H9 (cell line): ENCODE results near the gene BANP. TPM values are rescaled to one million over a fixed set of nuclear protein-coding genes. Genes with fewer than 3 reads are reported as not detected.

ENCODE experiments used
- DNase-seq: peaks from one replicate; pipeline ENCODE4 v3.0.0-alpha.2; 2017
- H2AFZ ChIP-seq: one replicate; pipeline ENCODE4 v1.6.1; 2013; ENCODE audit warnings: mild to moderate bottlenecking, low read length, control low read depth, moderate library complexity
- H2AK5ac ChIP-seq: 2 replicates; pipeline ENCODE4 v1.6.1; 2013; ENCODE audit warnings: low read length, control low read depth, mixed read lengths; ENCODE audit not compliant: insufficient read length
- H2BK120ac ChIP-seq: one replicate; pipeline ENCODE4 v1.6.1; 2013; ENCODE audit warnings: low read depth, mild to moderate bottlenecking, low read length, control low read depth, inconsistent platforms; ENCODE audit not compliant: poor library complexity, severe bottlenecking
- H2BK12ac ChIP-seq: 2 replicates; pipeline ENCODE4 v1.6.1; 2013; ENCODE audit warnings: low read length, control low read depth, mixed read lengths, low read depth; ENCODE audit not compliant: insufficient read length
- H2BK15ac ChIP-seq: 2 replicates; pipeline ENCODE4 v1.6.1; 2013; ENCODE audit warnings: low read depth, low read length, control low read depth
- H2BK20ac ChIP-seq: one replicate; pipeline ENCODE4 v1.6.1; 2013; ENCODE audit warnings: low read depth, mild to moderate bottlenecking, low read length, control low read depth, inconsistent platforms; ENCODE audit not compliant: poor library complexity, severe bottlenecking
- H2BK5ac ChIP-seq: 2 replicates; pipeline ENCODE4 v1.6.1; 2013; ENCODE audit warnings: low read length, control low read depth, mixed read lengths; ENCODE audit not compliant: insufficient read length
- H3K14ac ChIP-seq: 2 replicates; pipeline ENCODE4 v1.6.1; 2013; ENCODE audit warnings: low read length, control low read depth; ENCODE audit not compliant: insufficient read depth
- H3K18ac ChIP-seq: 2 replicates; pipeline ENCODE4 v1.6.1; 2013; ENCODE audit warnings: low read depth, mild to moderate bottlenecking, mixed read lengths, low read length, control low read depth; ENCODE audit not compliant: insufficient read length
- H3K23ac ChIP-seq: 2 replicates; pipeline ENCODE4 v1.6.1; 2013; ENCODE audit warnings: low read length, control low read depth, mixed read lengths, low read depth; ENCODE audit not compliant: insufficient read length
- H3K23me2 ChIP-seq: 2 replicates; pipeline ENCODE4 v1.6.1; 2013; ENCODE audit warnings: low read depth, mild to moderate bottlenecking, mixed read lengths, low read length, control low read depth; ENCODE audit not compliant: insufficient read length, poor library complexity, severe bottlenecking
- H3K27ac ChIP-seq: 2 replicates; pipeline ENCODE4 v1.5.1; 2013; ENCODE audit warnings: low read length, control low read depth, mixed read lengths, low read depth; ENCODE audit not compliant: insufficient read length
- H3K27me3 ChIP-seq: 2 replicates; pipeline ENCODE4 v1.6.1; 2013; ENCODE audit warnings: low read length, control low read depth, inconsistent platforms; ENCODE audit not compliant: insufficient read depth
- H3K4ac ChIP-seq: 2 replicates; pipeline ENCODE4 v1.6.1; 2013; ENCODE audit warnings: low read depth, mild to moderate bottlenecking, control low read depth, inconsistent platforms, low read length, moderate library complexity
- H3K4me1 ChIP-seq: 2 replicates; pipeline ENCODE4 v1.6.1; 2013; ENCODE audit warnings: low read length, control low read depth, inconsistent platforms; ENCODE audit not compliant: insufficient read depth
- H3K4me2 ChIP-seq: 2 replicates; pipeline ENCODE4 v1.6.1; 2013; ENCODE audit warnings: low read length, control low read depth, mixed read lengths; ENCODE audit not compliant: insufficient read length, insufficient read depth
- H3K56ac ChIP-seq: 2 replicates; pipeline ENCODE4 v1.6.1; 2013; ENCODE audit warnings: low read depth, mild to moderate bottlenecking, mixed read lengths, low read length, control low read depth; ENCODE audit not compliant: insufficient read length
- H3K79me1 ChIP-seq: 2 replicates; pipeline ENCODE4 v1.6.1; 2013; ENCODE audit warnings: low read depth, mild to moderate bottlenecking, moderate library complexity, low read length, control low read depth, inconsistent platforms; ENCODE audit not compliant: insufficient read depth, poor library complexity, severe bottlenecking
- H3K79me2 ChIP-seq: 2 replicates; pipeline ENCODE4 v1.6.1; 2013; ENCODE audit warnings: low read length, control low read depth, inconsistent platforms; ENCODE audit not compliant: insufficient read depth
- H3K9ac ChIP-seq: 2 replicates; pipeline ENCODE4 v1.6.1; 2013; ENCODE audit warnings: low read length, control low read depth, mixed read lengths; ENCODE audit not compliant: insufficient read length; ENCODE audit errors: extremely low read depth
- H3K9me3 ChIP-seq: one replicate; pipeline ENCODE4 v1.6.1; 2013; ENCODE audit warnings: low read depth, low read length, inconsistent platforms; ENCODE audit not compliant: control insufficient read depth
- H3T11ph ChIP-seq: one replicate; pipeline ENCODE4 v1.6.1; 2013; ENCODE audit warnings: mild to moderate bottlenecking, low read length, control low read depth, inconsistent platforms
- H4K20me1 ChIP-seq: one replicate; pipeline ENCODE4 v1.6.1; 2013; ENCODE audit not compliant: control insufficient read depth, insufficient read length, insufficient read depth
- H4K5ac ChIP-seq: 2 replicates; pipeline ENCODE4 v1.6.1; 2013; ENCODE audit warnings: low read depth, mild to moderate bottlenecking, mixed read lengths, low read length, control low read depth; ENCODE audit not compliant: insufficient read length
- H4K8ac ChIP-seq: replicated peaks from 2 replicates; pipeline ENCODE4 v1.6.1; 2013; ENCODE audit warnings: low read length, control low read depth, mixed read lengths, low read depth; ENCODE audit not compliant: insufficient read length
- H4K91ac ChIP-seq: 2 replicates; pipeline ENCODE4 v1.6.1; 2013; ENCODE audit warnings: low read depth, mild to moderate bottlenecking, moderate library complexity, mixed read lengths, low read length, control low read depth; ENCODE audit not compliant: insufficient read length
- H3K27ac Mint-ChIP-seq, 3 experiments: 2 replicates in 2 of 3; 3 replicates in 1 of 3; pipeline ENCODE4 v1.8.0; 2020 to 2021; ENCODE audit warnings: mixed read lengths in 3 of 3, mild to moderate bottlenecking in 1 of 3, moderate library complexity in 1 of 3
- H3K27me3 Mint-ChIP-seq: 2 replicates; pipeline ENCODE4 v1.8.0; 2021; ENCODE audit warnings: low read depth, mild to moderate bottlenecking, moderate library complexity, mixed read lengths
- H3K36me3 Mint-ChIP-seq, 3 experiments: 2 replicates in 2 of 3; 3 replicates in 1 of 3; pipeline ENCODE4 v1.8.0; 2020 to 2021; ENCODE audit warnings: low read depth in 3 of 3, mixed read lengths in 3 of 3; ENCODE audit not compliant: insufficient read depth in 1 of 3
- H3K4me1 Mint-ChIP-seq, 2 experiments: 2 replicates each; pipeline ENCODE4 v1.8.0; 2020; ENCODE audit warnings: mixed read lengths in 2 of 2
- H3K4me3 Mint-ChIP-seq, 2 experiments: 2 replicates in 1 of 2; 3 replicates in 1 of 2; pipeline ENCODE4 v1.8.0; 2020 to 2021; ENCODE audit warnings: mild to moderate bottlenecking in 2 of 2, mixed read lengths in 2 of 2, moderate library complexity in 1 of 2
- H3K9me3 Mint-ChIP-seq, 2 experiments: 2 replicates in 1 of 2; 3 replicates in 1 of 2; pipeline ENCODE4 v1.8.0; 2020; ENCODE audit warnings: mild to moderate bottlenecking in 2 of 2, mixed read lengths in 2 of 2, moderate library complexity in 1 of 2
- CTCF ChIP-seq: fragments of 200-600 bp; sonication (generic); conservative IDR thresholded peaks from 3 replicates; pipeline ENCODE4 v1.8.0; 2021; ENCODE audit warnings: antibody characterized with exemption, mild to moderate bottlenecking
- WGBS: extraction: QIAGEN DNeasy Blood & Tissue Kit; methylation state at CpG from one replicate; pipeline ENCODE4 v1.1.7; 2013; ENCODE audit warnings: missing lambda C conversion rate, low lambda C conversion rate, mixed read lengths; ENCODE audit not compliant: insufficient read length; ENCODE audit errors: extremely low coverage; 5-methylcytosine and 5-hydroxymethylcytosine counted together
- total RNA-seq: library from RNA; stranded (reverse); gene quantifications from 2 replicates; pipeline ENCODE4 v1.2.1, GENCODE V29; 2021

BANP gene
- total RNA-seq, 1 experiment from 2014 or later = 24.9 TPM

GRCh38 chr16:88023366-88023765, 72.1 kb downstream of the BANP start:
- Histone ChIP-seq H3K79me2 (no peaks in the 10 kb centered on the region), H3T11ph (no peak overlapping the region)
- peak overlapping the region; percentile 48 to 80 (median 53); a peak in 4 of 7 replicates for H3K27ac Mint-ChIP-seq

More at GRCh38 chr16:88023366-88023765, 72.1 kb downstream of the BANP start:
- no peak overlapping the region for H2BK120ac ChIP-seq
- no peak overlapping the region for H2BK12ac ChIP-seq
- no peak overlapping the region for H3K4me3 Mint-ChIP-seq
- H4K5ac ChIP-seq = no peak overlapping the region
- H3K18ac ChIP-seq = no peak overlapping the region
- whole genome bisulfite sequencing = no CpG with 5 or more reads among the region's 12 CpGs
- H3K56ac ChIP-seq = no peak overlapping the region
- H3K23ac ChIP-seq = no peak overlapping the region
- no peak for TF ChIP-seq CTCF
- no peaks in the 10 kb centered on the region for H3K79me1 ChIP-seq
- H4K8ac ChIP-seq = no peak overlapping the region
- no peaks in the 10 kb centered on the region for H4K20me1 ChIP-seq
- H3K9ac ChIP-seq = no peak overlapping the region
- H3K36me3 Mint-ChIP-seq = peaks cover 17 to 20% (median 20%) of the 10 kb centered on the region in 3 experiments
- H3K4me1 Mint-ChIP-seq = peaks cover 23 to 44% of the 10 kb centered on the region in 2 experiments
- no peak overlapping the region for H2BK20ac ChIP-seq
- no peak overlapping the region for H3K4me2 ChIP-seq
- no peak overlapping the region for H3K27ac ChIP-seq
- no peak overlapping the region for H2BK15ac ChIP-seq
- no peak overlapping the region for H2AK5ac ChIP-seq
- H3K27me3 Mint-ChIP-seq = no peaks in the 10 kb centered on the region
- no peak overlapping the region for H2AFZ ChIP-seq
- H3K27me3 ChIP-seq = no peaks in the 10 kb centered on the region
- no peaks in the 10 kb centered on the region for H3K4me1 ChIP-seq
- H3K9me3 ChIP-seq = no peaks in the 10 kb centered on the region
- no peaks in the 10 kb centered on the region for H3K23me2 ChIP-seq
- no peak overlapping the region for H3K14ac ChIP-seq
- no peak for DNase-seq
- H4K91ac ChIP-seq = no peak overlapping the region
- no peak overlapping the region for H3K4ac ChIP-seq
- no peak overlapping the region for H2BK5ac ChIP-seq
- no peaks in the 10 kb centered on the region for H3K9me3 Mint-ChIP-seq
